ENCODE measurements around the gene LRRTM2.

GRCh38 chr5:138820695-138821094 is 54.4 kb downstream of the LRRTM2 start:
- TF ChIP-seq CTCF (IDR thresholded peaks at IDR 0.05) (no peak), POLR2A (IDR thresholded peaks at IDR 0.05) (no peak)

All from tibial nerve (tissue), 3 donors.